GM19455 (cell line): ENCODE data around the gene GRK5.
"Not testable (repeated sequence)": the region's sequence is repeated elsewhere in the genome, so short reads cannot be mapped to it uniquely, and the experiment has no call there.

Experiments
- ATAC-seq: cut with Tn5 transposase; IDR thresholded peaks from one replicate; pipeline ENCODE4 v1.9.1; 2021; ENCODE audit not compliant: unreplicated experiment

Gene GRK5

GRCh38 chr10:119207366-119207666 lies at the start of gene GRK5:
Gene GRK5, plus strand, starts transcription at chr10:119207571. Its CDS starts 347 bp downstream, at chr10:119207918.
- ATAC-seq: peak; percentile 77

- ATAC-seq: no peak
Measured at GRCh38 chr10:119159332-119159731, 48.0 kb upstream of the GRK5 start.

- no peak for ATAC-seq
Measured at GRCh38 chr10:119161680-119162451, 45.5 kb upstream of the GRK5 start.

- no peak for ATAC-seq
Measured at GRCh38 chr10:119162452-119163092, 44.8 kb upstream of the GRK5 start.

GRCh38 chr10:119165171-119166117 lies 41.9 kb upstream of the GRK5 start, which contains the start of gene SFXN4:
Gene SFXN4, minus strand, starts transcription at chr10:119165714. Its CDS starts 67 bp downstream, at chr10:119165647.
- ATAC-seq: peak; percentile 95

GRCh38 chr10:119166118-119166500 lies 41.3 kb upstream of the GRK5 start:
- peak; percentile 1 for ATAC-seq

GRCh38 chr10:119166564-119166963 lies 40.8 kb upstream of the GRK5 start:
- no peak for ATAC-seq

- no peak for ATAC-seq
Measured at GRCh38 chr10:119167041-119167440, 40.3 kb upstream of the GRK5 start.

- ATAC-seq: no peak
Measured at GRCh38 chr10:119174109-119174508, 33.3 kb upstream of the GRK5 start.

GRCh38 chr10:119176166-119176565 lies 31.2 kb upstream of the GRK5 start:
- no peak for ATAC-seq

GRCh38 chr10:119177708-119178371 lies 29.5 kb upstream of the GRK5 start:
- ATAC-seq: peak; percentile 8

- peak; percentile 94 for ATAC-seq
Measured at GRCh38 chr10:119178372-119179119, 28.8 kb upstream of the GRK5 start, which contains the start of gene PRDX3. Gene PRDX3, minus strand, starts transcription at chr10:119178812. Its CDS starts 22 bp downstream, at chr10:119178790.

- ATAC-seq: not testable (repeated sequence)
Measured at GRCh38 chr10:119180850-119181400, 26.4 kb upstream of the GRK5 start.

- no peak for ATAC-seq
Measured at GRCh38 chr10:119183664-119184412, 23.5 kb upstream of the GRK5 start.

- ATAC-seq: no peak
Measured at GRCh38 chr10:119189811-119190282, 17.5 kb upstream of the GRK5 start.

GRCh38 chr10:119190353-119190752 lies 17.0 kb upstream of the GRK5 start:
- ATAC-seq: no peak

- no peak for ATAC-seq
Measured at GRCh38 chr10:119190954-119191785, 16.2 kb upstream of the GRK5 start.

- no peak for ATAC-seq
Measured at GRCh38 chr10:119191881-119192280, 15.5 kb upstream of the GRK5 start.
